GM23338 (cell line): ENCODE results near the gene ATP9B.

Source experiments
- CREB1 ChIP-seq: fragments of 250-450 bp; sonication (Bioruptor Pico); IDR thresholded peaks from 2 replicates; pipeline ENCODE4 v1.5.0; 2020; ENCODE audit warnings: low read depth, mild to moderate bottlenecking, moderate library complexity
- EZH2 ChIP-seq: fragments of 200-600 bp; sonication (generic); IDR thresholded peaks from one replicate; pipeline ENCODE4 v1.8.0; 2017; ENCODE audit warnings: antibody characterized with exemption, mild to moderate bottlenecking, low read depth; ENCODE audit not compliant: unreplicated experiment
- EZH2phosphoT487 ChIP-seq: fragments of 200-600 bp; sonication (generic); IDR thresholded peaks from one replicate; pipeline ENCODE4 v1.8.1; 2018; ENCODE audit warnings: antibody characterized with exemption; ENCODE audit not compliant: unreplicated experiment
- JUNB ChIP-seq: IDR thresholded peaks from one replicate; pipeline ENCODE4 v1.6.1; 2016; ENCODE audit warnings: antibody characterized with exemption; ENCODE audit not compliant: unreplicated experiment
- POLR2AphosphoS5 ChIP-seq: IDR thresholded peaks from 2 replicates; pipeline ENCODE4 v1.6.1; 2016; ENCODE audit warnings: antibody characterized with exemption, low read depth
- STAT1 ChIP-seq: IDR thresholded peaks from one replicate; pipeline ENCODE4 v1.6.1; 2016; ENCODE audit warnings: antibody characterized with exemption; ENCODE audit not compliant: unreplicated experiment
- TF ChIP-seq, protein P1 (sequence below), 2 experiments: fragments of 200-600 bp in 1 of 2; sonication (generic) in 1 of 2; conservative IDR thresholded peaks; 2 replicates each; pipeline versions ENCODE4 v1.5.1 to v1.6.1; 2016 to 2017; ENCODE audit warnings: antibody characterized with exemption in 2 of 2, low read depth in 2 of 2, mild to moderate bottlenecking in 2 of 2, moderate library complexity in 1 of 2
- TF ChIP-seq, protein P2 (sequence below): IDR thresholded peaks from one replicate; pipeline ENCODE4 v1.6.1; 2018; ENCODE audit warnings: antibody characterized with exemption; ENCODE audit not compliant: unreplicated experiment
- TF ChIP-seq, protein P3 (sequence below): IDR thresholded peaks from 2 replicates; pipeline ENCODE4 v1.6.1; 2016; ENCODE audit warnings: antibody characterized with exemption
- TF ChIP-seq, protein P4 (sequence below): fragments of 250-450 bp; sonication (Bioruptor Pico); IDR thresholded peaks from 2 replicates; pipeline ENCODE4 v1.5.0; 2020; ENCODE audit warnings: mild to moderate bottlenecking, moderate library complexity

DNA sequence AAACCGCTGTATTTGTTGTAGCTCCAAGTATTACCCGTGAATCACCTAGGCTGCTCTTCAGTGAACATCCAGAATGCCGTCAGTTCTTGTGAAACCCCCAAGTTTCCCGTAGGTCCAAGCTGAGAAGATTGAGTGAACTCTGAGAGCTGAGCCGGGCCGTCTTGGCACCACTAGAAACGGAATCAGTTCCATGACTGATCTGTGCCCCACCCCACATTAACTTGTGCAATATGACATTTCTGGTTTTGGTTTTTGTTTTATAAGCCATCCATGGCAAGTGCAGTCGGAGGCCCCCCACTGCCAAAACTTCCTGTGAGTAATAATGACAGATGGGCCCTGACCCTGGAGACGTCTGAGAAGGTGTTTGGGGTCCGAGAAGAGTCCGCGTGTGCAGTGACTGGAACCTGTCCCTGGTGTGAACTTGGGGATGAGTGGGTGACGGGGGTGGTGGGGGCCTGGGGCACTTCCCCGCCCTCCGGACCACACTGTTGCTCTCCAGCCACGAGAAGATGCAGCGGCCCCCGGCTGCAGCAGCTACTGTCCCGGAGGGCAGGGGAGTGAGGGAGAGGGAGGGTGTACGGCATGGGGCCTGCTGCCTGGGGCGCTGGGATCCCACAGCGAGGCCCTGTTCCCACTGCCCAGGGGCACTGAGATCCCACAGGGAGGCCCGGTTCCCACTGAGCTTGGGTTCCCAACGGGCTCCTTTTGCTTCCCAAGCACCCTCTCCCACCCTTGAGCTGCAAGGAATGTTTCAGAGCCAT, 353.0 kb downstream of the ATP9B start:
- TF ChIP-seq, protein P1, sequence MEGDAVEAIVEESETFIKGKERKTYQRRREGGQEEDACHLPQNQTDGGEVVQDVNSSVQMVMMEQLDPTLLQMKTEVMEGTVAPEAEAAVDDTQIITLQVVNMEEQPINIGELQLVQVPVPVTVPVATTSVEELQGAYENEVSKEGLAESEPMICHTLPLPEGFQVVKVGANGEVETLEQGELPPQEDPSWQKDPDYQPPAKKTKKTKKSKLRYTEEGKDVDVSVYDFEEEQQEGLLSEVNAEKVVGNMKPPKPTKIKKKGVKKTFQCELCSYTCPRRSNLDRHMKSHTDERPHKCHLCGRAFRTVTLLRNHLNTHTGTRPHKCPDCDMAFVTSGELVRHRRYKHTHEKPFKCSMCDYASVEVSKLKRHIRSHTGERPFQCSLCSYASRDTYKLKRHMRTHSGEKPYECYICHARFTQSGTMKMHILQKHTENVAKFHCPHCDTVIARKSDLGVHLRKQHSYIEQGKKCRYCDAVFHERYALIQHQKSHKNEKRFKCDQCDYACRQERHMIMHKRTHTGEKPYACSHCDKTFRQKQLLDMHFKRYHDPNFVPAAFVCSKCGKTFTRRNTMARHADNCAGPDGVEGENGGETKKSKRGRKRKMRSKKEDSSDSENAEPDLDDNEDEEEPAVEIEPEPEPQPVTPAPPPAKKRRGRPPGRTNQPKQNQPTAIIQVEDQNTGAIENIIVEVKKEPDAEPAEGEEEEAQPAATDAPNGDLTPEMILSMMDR (conservative IDR thresholded peaks at IDR 0.05; ENCODE audit: low read depth in 2 of 2): no peak
- no peak for TF ChIP-seq EZH2
- TF ChIP-seq POLR2AphosphoS5: no peak
- TF ChIP-seq CREB1 (CRISPR knock-in tag): no peak
- TF ChIP-seq, protein P2, sequence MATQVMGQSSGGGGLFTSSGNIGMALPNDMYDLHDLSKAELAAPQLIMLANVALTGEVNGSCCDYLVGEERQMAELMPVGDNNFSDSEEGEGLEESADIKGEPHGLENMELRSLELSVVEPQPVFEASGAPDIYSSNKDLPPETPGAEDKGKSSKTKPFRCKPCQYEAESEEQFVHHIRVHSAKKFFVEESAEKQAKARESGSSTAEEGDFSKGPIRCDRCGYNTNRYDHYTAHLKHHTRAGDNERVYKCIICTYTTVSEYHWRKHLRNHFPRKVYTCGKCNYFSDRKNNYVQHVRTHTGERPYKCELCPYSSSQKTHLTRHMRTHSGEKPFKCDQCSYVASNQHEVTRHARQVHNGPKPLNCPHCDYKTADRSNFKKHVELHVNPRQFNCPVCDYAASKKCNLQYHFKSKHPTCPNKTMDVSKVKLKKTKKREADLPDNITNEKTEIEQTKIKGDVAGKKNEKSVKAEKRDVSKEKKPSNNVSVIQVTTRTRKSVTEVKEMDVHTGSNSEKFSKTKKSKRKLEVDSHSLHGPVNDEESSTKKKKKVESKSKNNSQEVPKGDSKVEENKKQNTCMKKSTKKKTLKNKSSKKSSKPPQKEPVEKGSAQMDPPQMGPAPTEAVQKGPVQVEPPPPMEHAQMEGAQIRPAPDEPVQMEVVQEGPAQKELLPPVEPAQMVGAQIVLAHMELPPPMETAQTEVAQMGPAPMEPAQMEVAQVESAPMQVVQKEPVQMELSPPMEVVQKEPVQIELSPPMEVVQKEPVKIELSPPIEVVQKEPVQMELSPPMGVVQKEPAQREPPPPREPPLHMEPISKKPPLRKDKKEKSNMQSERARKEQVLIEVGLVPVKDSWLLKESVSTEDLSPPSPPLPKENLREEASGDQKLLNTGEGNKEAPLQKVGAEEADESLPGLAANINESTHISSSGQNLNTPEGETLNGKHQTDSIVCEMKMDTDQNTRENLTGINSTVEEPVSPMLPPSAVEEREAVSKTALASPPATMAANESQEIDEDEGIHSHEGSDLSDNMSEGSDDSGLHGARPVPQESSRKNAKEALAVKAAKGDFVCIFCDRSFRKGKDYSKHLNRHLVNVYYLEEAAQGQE: no peak
- no peak for TF ChIP-seq EZH2phosphoT487
- TF ChIP-seq JUNB: no peak
- TF ChIP-seq STAT1: no peak
- TF ChIP-seq, protein P3, sequence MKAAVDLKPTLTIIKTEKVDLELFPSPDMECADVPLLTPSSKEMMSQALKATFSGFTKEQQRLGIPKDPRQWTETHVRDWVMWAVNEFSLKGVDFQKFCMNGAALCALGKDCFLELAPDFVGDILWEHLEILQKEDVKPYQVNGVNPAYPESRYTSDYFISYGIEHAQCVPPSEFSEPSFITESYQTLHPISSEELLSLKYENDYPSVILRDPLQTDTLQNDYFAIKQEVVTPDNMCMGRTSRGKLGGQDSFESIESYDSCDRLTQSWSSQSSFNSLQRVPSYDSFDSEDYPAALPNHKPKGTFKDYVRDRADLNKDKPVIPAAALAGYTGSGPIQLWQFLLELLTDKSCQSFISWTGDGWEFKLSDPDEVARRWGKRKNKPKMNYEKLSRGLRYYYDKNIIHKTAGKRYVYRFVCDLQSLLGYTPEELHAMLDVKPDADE: no peak
- TF ChIP-seq, protein P4, sequence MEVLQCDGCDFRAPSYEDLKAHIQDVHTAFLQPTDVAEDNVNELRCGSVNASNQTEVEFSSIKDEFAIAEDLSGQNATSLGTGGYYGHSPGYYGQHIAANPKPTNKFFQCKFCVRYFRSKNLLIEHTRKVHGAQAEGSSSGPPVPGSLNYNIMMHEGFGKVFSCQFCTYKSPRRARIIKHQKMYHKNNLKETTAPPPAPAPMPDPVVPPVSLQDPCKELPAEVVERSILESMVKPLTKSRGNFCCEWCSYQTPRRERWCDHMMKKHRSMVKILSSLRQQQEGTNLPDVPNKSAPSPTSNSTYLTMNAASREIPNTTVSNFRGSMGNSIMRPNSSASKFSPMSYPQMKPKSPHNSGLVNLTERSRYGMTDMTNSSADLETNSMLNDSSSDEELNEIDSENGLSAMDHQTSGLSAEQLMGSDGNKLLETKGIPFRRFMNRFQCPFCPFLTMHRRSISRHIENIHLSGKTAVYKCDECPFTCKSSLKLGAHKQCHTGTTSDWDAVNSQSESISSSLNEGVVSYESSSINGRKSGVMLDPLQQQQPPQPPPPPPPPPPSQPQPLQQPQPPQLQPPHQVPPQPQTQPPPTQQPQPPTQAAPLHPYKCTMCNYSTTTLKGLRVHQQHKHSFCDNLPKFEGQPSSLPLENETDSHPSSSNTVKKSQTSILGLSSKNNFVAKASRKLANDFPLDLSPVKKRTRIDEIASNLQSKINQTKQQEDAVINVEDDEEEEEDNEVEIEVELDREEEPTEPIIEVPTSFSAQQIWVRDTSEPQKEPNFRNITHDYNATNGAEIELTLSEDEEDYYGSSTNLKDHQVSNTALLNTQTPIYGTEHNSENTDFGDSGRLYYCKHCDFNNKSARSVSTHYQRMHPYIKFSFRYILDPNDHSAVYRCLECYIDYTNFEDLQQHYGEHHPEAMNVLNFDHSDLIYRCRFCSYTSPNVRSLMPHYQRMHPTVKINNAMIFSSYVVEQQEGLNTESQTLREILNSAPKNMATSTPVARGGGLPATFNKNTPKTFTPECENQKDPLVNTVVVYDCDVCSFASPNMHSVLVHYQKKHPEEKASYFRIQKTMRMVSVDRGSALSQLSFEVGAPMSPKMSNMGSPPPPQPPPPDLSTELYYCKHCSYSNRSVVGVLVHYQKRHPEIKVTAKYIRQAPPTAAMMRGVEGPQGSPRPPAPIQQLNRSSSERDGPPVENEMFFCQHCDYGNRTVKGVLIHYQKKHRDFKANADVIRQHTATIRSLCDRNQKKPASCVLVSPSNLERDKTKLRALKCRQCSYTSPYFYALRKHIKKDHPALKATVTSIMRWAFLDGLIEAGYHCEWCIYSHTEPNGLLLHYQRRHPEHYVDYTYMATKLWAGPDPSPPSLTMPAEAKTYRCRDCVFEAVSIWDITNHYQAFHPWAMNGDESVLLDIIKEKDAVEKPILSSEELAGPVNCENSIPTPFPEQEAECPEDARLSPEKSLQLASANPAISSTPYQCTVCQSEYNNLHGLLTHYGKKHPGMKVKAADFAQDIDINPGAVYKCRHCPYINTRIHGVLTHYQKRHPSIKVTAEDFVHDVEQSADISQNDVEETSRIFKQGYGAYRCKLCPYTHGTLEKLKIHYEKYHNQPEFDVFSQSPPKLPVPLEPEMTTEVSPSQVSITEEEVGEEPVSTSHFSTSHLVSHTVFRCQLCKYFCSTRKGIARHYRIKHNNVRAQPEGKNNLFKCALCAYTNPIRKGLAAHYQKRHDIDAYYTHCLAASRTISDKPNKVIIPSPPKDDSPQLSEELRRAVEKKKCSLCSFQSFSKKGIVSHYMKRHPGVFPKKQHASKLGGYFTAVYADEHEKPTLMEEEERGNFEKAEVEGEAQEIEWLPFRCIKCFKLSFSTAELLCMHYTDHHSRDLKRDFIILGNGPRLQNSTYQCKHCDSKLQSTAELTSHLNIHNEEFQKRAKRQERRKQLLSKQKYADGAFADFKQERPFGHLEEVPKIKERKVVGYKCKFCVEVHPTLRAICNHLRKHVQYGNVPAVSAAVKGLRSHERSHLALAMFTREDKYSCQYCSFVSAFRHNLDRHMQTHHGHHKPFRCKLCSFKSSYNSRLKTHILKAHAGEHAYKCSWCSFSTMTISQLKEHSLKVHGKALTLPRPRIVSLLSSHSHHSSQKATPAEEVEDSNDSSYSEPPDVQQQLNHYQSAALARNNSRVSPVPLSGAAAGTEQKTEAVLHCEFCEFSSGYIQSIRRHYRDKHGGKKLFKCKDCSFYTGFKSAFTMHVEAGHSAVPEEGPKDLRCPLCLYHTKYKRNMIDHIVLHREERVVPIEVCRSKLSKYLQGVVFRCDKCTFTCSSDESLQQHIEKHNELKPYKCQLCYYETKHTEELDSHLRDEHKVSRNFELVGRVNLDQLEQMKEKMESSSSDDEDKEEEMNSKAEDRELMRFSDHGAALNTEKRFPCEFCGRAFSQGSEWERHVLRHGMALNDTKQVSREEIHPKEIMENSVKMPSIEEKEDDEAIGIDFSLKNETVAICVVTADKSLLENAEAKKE (CRISPR knock-in tag): no peak
